GM12801 (cell line): ENCODE measurements around the gene PACS2.

ENCODE experiments used
- CTCF ChIP-seq: IDR thresholded peaks from one replicate; pipeline ENCODE4 v1.5.1; 2011; ENCODE audit warnings: control low read depth; ENCODE audit not compliant: insufficient read length; ENCODE audit errors: extremely low read depth

The PACS2 gene

DNA sequence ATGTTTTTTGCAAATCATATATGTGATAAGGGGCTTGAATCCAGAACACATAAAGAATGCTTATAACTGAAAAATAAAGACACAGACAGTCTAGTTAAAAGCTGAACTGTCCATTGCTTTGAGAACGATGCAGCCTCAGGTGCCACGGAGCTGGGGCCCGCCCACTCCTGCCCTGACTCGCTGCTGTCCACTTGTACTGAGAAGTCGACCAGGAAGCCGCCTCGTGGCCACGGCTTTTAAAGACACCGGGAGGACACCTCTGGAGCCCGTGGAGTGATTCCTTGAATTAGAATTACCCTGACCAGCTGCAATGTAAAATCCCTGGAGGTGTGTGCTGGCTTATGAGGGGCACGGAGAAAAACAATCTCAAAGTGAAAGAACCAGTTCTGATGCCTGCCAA lies 59.8 kb downstream of the PACS2 start:
- no peak for TF ChIP-seq CTCF

DNA sequence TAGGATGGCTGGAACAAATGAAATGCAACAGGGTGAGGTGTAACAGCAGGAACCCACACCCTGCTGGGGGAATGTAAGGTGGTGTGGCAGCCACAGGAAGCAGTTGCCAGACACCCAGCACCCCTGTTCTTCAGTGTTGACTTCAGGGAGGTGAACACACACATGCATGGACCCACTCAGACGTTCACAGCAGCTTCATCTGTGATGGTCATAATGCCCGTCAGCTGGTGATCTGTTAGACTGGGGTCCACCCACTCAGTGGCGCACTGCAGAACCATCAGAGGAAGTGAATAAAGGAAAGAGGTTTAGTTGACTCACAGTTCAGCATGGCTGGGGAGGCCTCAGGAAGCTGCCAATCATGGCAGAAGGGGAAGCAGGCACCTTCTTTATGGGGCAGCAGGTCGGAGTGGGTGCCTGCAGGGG lies 61.1 kb downstream of the PACS2 start:
- no peak for TF ChIP-seq CTCF

GRCh38 chr14:105376521-105377440 lies 62.2 kb downstream of the PACS2 start:
- TF ChIP-seq CTCF, result no peak

DNA sequence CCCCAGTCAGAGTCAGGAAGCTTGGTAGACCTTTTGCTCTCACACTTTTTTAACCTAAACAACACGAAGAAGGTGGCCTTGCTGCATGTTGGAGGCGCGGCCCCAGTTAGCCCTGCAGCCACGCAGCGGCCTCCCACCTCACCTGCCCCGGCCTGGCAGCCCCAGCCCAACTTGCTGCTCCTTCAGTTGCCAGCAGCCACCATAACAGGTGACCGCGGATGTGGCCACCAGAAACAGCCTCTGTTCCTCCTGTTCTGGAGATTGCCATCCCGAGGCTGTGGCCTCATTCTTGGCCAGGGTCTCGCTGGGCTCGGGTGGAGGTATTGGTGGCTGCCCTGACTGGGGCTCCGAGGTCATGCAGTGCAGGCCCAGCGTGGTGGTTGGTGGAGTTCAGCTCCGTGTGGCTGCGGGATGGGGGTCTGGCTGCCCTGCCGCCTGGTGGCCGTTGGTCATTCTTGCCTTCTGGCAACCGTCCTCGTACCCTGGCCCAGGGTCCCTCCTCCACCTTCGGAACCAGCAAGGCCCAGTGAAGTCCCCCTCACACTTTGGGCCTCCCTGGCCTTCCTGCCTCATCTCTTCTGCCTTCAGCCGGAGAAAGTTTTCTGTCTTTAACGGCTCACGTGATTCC lies 63.1 kb downstream of the PACS2 start:
- no peak for TF ChIP-seq CTCF

DNA sequence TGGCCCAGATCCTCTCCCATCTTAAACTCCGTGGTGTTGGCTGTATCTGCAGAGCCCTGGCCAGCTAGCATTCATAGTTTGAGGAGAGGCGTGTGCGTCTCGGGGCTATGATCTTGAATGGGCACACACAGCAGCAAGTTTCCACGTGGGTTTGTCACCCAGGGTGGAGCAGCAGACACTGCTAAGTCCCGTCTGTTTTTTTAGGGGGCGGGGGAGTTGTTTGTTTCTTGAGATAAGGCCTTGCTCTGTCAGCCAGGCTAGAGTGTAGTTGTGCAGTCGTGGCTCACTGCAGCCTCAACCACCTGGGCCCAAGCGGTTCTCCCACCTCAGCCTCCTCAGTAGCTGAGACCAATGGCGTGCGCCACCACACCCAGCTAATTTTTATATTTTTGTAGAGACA lies 63.7 kb downstream of the PACS2 start:
- TF ChIP-seq CTCF, result no peak

- TF ChIP-seq CTCF, result no peak
Measured at GRCh38 chr14:105378873-105379685, 64.5 kb downstream of the PACS2 start.

- no peak for TF ChIP-seq CTCF
Measured at GRCh38 chr14:105379946-105380345, 65.4 kb downstream of the PACS2 start.
